ENCODE results near the gene RAB11FIP3.

The RAB11FIP3 gene

DNA sequence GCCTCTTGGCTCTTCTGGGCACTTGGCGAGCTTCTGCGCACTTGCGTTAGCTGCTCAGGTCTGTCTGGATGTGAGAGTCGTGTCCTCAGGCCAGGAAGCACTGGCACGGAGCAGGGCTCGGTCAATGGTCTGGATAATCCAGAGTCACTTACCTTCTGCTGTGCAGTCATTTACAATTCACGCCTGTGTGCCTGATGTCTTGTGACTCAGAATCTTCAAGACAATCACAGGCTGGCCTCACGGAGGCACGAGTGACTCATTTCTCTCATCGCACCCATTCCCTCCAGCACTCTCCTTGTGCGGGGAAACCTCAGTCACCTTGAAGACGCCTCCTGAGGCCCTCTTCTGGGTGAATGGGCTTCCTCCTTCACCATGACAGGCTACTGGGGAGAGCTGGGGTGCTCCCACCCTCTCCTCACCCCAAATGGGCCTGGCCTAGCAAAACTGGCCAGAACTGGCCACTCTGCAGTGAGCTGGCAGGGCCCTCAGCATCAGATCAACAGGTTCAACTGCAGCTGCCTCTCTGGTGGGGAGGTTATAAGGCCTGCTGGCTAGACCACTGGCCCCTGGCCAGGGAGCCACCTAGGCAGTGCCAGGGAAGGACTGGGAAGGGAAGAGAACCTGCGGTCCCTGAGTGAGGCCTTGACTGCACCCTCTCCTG lies 100.2 kb downstream of the RAB11FIP3 start:
- H3K27ac ChIP-seq, result peak overlapping the region; percentile 95
- DNase-seq (ENCODE audit: low read depth, low spot score), result peak; percentile 81

DNA sequence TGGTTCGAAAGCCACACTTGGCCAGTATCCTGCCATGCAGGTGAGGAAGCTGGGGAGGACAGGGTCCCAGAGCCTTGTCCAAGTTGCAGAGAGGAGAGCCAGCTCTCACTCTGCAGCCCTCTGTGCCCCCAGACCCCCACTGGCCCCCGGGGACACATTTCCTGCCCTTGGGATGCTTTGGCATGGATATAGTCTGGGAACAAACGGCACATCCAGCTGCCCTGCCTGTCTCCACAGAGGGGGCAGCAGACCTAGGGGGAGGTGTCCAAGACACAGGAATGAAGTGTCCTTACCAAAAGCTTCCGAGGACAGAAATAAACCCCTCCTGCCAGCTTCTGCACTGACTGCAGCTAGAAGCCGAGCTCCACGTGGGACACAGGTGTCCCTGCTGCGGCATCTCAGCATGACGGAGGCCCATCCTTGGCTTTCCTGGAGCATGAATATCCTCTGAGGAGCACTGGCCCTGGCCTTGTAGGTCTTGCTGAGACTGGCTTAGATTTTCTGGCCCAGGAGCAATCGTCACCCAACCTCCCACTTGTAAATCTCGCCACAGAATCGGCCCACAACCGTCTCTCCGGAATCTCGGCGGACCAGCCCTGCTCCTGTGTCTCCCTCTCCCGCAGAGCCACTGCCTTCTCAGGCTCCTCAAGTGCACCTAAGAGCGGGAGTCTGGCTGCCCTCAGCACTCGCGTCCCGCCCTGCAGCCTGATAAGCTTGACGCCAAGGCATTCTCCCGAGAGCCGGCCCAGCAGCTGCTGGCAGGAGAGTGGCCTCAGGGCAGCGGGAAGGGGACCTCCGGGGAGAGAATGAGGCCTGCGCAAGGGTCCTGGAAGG lies 100.9 kb downstream of the RAB11FIP3 start:
- no peak for DNase-seq (ENCODE audit: low read depth, low spot score)
- H3K27ac ChIP-seq, result peak overlapping the region; percentile 95

DNA sequence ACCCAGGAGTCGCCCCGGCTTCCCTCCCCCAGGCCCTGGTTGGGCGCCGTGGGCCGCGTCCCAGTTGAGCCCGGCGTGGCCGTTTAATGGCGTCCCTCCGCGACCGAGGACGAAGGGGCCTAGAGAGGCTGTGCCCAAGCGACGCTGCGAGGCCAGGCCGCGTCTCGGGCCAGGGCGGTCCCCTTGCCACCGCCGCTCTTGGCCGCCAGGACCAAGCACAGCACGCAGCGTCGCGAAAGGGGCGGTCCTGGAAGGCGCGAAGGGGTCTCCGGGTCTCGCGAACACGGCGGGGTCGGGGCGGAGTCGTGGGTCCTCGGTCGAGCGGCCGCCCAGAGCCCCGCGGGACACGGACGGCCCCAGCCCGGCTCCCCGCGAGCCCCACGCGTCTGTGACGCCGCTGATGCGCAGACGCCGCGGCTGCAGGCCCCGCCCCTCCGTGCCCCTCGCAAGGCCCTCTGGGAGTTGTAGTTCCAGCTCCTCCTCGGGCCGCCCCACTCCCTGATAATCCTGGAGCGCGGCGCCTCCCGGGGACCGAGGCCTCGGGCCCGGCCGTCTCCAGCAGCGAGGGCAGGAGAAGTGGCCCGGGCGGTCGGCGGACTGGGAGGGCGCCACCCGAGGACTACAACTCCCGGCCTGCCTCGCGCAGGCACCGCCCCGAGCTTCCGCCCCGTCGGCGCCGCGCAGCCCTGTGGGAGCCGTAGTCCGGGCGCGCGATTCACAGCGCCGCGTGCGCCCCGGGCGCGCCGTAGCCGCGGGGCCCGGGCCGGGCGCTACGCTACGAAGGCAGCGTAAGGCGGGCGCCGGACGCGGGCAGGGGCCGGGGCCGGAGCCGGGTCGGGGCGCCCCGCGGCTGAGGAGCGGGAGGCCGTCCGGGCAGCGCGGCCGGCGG lies 101.8 kb downstream of the RAB11FIP3 start, which contains the start of gene CAPN15:
Gene CAPN15, plus strand, starts transcription at position 698 of the 889 bp plus-strand sequence. CDS start 19,127 bp downstream, outside the sequence.
- peak; percentile 48 for DNase-seq (ENCODE audit: low read depth, low spot score)
- H3K27ac ChIP-seq, result peak within 1 kb of the TSS; percentile 95

DNA sequence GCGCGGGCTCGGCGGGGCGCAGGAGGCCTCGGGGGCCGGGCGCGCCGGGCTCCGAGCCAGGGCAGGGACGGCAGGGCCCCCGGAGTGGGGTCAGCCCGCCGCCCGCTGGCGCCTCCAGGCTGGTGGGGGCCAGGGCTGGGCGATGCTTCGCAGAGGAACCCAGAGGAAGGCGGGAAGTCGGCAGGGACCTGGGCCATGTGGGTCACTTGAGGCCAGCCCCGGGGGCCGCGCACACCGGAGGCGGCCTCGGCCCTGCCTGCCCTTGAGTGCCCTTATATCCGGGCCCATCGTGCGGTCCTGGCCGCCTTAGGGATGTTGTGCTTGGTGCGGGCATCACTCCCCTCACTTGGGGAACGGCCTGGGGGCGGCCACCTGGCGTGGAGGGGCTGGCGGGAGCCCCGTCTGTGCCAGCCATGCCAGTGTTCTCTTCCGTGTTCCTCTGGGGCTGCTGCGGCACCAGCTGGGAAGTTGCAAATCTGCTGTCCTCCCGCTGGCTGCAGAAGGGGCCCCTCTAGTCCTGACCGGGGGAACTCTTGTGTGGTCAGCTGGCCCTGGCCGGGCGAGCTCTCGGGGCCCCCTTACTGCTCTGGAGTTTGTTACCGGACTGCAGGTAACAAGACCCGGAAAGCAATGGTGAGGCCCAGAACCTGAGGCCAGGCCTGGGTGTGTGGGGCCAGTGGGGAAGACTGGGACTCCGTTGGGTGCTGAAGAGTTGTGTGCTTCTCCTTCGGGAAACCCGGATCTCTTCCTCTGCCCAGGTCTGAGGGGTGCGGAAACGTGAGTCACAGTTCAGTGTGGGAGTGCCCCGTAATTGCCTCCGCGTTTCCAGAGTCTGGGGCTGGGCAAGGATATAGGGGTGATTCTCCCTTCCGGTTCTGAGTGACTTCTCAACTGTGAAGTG lies 102.9 kb downstream of the RAB11FIP3 start:
- DNase-seq (ENCODE audit: low read depth, low spot score), result peak; percentile 12

DNA sequence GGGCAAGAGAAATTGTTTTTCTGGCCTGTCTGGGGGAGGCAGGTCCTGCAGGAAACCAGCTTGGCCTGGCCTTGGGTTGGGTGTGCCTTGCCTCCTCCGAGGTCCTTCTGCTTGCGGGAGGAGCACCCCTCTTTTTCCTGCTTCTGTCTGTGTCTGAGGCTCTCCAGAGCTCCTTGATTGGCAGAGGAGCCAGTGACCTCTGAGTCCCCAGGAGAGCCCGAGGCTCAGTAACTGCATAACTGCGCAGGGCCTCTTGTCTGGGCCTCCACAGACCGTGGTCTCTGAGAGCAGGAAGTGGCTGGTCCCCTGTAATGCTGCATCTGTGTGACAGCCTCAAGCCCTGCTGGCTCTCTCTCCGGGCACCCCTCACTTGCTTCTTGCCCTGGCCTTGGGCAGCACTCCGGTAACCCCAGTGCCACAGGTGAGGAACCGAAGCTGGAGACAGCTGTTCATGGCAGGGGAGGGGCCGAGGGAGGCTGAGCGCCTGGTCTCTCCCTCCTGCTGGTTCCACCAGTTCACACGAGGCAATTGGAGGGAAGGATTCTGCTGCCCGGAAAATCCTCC lies 103.6 kb downstream of the RAB11FIP3 start:
- peak overlapping the region; percentile 95 for H3K27ac ChIP-seq
- no peak for DNase-seq (ENCODE audit: low read depth, low spot score)

More for the DNA sequence above, 102.9 kb downstream of the RAB11FIP3 start:
- peak overlapping the region; percentile 95 for H3K27ac ChIP-seq

DNA sequence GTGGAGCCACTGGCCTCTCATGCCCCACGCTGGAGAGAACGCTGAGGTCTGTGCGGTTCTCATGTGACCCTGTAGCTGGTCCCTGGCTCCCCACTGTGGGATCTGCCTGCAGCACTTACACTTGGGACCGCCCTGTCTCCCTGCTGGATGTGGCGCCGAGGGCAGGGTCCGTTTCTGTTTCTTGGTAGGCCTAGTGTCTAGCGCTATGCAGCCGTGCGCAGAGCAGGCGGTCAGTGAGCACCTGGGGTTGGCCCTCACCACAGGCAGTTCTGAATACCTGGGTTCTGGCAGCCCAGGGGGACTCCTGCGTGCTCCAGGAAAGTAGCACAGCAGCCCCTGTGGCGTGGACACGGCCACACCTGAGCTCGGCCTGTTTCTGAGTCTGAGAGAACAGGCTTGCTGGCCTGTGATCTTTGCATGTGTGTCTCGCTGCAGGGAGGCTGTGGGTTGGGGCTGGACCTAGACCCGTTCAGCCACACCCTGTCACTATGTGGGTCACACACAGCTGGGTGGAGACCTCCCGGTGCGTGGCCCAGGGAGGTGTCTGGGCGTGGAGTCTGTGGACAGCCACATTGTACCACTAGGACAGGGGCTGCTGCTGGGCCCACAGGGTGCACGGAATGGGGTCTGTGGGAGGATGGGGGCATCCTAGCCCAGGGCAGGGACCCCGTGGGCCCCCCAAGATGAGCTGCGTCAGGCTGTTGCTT lies 104.8 kb downstream of the RAB11FIP3 start:
- H3K27ac ChIP-seq, result no peak overlapping the region

DNA sequence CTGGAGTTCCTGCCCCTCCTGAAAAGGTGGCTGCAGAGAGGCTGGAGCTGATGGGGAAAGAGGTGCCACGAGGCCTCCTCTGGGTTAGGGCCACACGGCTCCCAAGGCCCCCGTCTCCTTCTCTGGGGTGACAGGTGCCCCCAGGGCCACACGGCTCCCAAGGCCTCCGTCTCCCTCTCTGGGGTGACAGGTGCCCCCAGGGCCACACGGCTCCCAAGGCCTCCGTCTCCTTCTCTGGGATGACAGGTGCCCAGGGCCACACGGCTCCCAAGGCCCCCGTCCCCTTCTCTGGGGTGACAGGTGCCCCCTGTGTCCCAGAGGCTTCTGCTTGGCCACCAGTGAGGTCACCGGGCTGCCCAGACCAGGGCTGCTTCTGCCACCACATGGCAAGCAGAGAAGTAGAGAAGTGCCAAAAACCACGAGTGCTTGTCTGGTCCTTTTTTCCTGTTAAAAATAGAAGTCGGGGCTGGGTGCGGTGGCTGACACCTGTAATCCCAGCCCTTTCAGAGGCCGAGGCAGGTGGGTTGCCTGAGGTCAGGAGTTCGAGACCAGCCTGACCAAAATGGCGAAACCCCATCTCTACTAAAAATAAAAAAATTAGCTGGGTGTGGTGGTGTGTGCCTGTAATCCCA lies 106.2 kb downstream of the RAB11FIP3 start:
- no peak for DNase-seq (ENCODE audit: low read depth, low spot score)
- H3K27ac ChIP-seq, result no peak overlapping the region

More for the DNA sequence above, 104.8 kb downstream of the RAB11FIP3 start:
- no peak for DNase-seq (ENCODE audit: low read depth, low spot score)

DNA sequence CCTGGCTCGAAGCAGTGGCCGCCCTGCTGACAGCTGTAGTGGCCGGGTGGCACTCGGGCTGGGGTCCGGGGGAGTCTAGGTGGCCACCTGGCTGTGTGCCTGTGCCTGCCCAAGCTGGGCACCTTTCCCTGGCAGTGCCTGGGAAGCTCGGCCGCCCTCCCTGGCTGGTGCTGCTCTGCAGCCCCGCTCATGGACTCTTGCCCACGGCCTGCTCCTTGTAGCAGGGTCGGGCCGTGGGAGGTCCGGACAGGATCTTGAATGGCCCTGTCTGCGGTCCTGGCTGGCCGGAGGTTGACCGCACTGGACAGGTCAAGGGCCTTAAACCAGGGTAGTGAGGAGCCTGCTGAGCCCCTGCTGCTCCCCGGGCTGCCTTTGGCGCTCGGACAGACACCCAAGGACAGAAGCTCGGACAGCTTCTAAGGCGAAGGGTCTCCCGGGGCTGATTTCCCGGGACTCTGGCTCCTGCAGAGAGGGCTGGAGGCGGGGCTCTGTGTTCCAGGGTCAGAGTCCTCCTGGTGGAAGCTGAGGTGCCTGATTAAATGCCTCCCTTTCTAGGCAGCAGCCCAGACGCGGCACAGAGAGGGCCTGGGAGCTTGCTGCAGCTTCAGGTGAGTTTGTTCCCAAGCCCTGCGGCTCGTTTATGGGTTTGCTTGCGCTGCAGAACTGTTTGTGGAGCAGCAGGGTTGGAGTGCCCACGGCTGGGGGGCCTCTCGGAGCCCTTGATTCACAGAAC lies 108.1 kb downstream of the RAB11FIP3 start:
- DNase-seq (ENCODE audit: low read depth, low spot score), result no peak
- no peak overlapping the region for H3K27ac ChIP-seq

DNA sequence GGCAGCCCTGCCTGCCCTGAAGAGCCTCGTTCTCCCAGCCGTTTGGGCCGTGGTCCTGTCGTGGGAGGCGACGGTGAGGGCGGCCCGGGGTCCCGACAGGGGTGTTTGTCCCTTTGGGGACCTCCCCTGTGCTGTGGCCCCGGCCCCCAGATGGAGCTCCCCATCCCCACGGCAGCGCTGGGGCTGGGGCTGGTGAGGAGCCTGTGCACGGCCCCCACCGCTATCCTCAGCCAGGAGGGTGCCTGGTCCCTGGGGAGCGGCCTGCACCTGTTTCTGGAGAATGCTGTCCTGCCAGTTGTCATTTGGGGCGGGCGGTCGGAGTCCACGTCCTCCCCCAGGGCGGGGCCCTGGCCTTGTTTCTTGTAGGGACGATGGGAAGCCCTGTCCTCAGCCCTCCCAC lies 108.7 kb downstream of the RAB11FIP3 start:
- H3K27ac ChIP-seq, result no peak overlapping the region

DNA sequence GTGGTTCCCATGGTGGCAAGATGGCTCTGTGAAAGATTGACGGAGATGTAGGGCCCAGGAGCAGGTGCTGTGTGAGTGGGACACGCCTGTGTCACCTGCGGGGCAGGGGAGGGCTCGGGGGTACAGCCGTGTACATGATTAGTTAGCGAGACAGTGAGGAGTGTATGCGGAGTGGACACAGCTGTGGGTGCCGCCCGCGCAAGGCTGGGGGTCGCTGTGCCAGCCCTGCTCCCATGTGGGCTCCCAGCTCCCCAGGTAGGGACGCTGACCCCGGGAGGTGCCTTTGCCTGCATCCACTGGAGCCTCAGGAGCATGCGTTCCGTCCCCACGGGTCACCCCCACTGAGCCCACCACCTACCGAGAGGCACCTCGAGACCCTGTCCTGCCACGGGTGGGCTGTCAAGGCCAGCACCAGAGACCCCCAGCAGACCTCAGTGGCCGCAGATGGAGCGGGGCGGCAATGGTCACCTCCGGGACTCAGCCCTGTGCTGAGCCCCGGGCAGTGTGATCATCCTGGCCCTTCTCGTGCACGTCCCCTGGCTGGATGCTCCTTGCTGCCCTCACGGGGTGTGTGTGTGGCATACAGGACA lies 109.5 kb downstream of the RAB11FIP3 start:
- H3K27ac ChIP-seq, result peak overlapping the region; percentile 18
- DNase-seq (ENCODE audit: low read depth, low spot score), result no peak

More for the DNA sequence above, 108.7 kb downstream of the RAB11FIP3 start:
- DNase-seq (ENCODE audit: low read depth, low spot score), result no peak

DNA sequence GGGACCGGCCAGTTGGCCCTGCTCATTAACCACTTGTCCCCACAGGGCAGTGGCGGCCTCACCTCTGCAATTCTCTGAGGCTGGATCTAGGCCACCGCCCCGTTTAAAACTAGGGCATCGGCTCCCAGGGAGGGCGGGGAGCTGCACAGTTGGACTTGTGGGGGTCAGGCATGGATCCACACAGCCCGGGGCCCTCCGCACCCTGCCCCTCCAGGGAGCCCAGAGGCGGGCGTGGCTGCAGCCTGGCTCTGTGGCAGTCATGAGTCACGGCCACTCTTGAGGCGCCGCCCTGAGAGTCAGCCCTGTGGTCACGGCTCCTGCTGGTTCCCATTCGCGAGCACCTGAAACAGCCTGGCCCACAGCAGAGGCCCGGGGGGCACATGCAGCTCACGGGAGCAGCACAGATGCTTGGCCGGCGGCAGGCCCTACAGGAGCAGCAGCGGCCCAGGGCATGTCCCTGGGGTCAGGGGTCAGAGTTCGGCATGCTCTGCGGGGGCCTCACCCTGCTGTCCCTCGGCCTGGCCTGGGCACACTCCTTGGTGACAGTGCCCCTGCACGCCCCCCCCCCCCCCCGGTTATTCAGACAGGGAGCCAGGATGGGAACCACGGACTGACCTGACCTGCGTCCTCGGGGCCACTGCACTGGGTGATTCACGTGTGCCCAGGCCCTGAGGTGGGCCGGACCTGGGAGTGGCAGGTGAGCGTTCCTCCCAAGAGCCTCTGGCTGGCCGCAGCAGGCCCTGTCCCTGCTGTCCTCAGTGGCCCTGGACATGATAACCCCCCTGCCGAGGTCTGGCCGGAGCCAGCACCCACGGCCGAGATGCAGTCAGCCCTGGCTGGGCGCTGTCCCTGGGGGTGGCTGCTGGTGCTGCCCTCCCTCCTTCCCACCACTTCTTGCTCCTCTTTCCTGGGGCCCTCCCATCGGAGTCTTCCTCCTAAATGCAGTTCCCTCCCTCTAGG lies 110.3 kb downstream of the RAB11FIP3 start:
- peak overlapping the region; percentile 18 for H3K27ac ChIP-seq
- peak; percentile 36 for DNase-seq (ENCODE audit: low read depth, low spot score)

DNA sequence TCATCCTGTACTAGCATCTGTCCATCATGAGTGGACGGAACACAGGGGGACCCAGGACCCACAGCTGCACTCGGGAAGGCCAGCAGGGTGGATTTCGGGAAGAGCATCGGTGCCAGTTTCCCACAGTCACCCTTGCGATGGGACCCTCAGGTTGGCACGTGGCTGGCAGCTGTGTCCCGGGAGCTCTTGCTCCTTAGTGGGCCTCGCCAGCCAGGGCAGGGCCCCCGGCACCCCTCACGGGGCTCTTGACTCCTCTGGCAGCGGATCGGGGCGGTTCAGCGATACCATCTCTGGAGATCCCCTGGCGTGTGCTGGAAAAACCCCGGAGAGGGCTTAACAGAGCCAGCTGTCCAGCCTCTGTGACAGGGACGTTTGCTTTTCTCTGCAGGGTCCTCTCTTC lies 111.3 kb downstream of the RAB11FIP3 start:
- H3K27ac ChIP-seq, result no peak overlapping the region

DNA sequence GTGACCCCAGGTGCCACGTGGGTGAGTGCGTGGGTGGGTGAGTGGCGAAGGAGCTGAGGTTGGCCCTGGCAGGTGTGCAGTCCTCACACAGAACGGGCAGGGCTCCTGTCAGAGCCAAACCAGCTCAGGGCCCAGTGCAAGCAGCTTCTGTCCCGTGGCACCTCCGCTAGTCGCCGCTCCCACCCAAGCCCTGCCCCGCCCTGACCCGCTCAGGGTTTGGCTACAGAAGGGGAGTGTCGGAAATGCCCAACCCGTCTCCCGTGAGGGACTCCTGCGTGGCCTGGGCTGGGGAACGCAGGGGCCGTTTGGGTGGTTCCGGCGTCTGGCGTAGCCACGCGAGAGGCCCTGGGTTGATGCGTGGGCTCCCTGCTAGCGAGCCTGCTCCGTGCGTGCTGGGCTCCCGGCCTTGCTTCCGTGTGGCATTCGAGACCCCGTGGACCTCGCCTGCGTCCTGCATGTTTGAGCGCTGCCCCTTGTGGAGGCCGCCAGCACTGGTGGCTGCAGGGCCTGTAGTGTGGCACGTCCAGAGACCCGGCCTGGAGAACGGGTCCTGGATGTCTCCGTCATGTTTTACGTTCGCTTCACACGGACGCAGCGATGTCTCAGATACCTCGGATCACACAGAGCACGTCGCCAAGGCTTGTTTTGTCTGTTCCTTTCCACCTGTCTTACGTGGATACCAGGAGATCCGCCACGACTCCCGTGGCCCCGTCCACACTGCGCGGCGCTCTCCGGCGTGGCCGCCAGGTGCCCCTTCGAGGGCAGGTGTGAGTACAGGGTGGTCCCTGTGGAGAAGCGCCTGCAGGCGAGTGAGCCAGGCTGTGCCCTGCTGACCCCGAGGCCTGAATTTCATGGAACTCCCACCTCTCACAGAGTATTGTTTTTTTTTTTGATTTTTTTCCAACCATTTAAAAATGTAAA lies 112.2 kb downstream of the RAB11FIP3 start:
- DNase-seq (ENCODE audit: low read depth, low spot score), result no peak
- H3K27ac ChIP-seq, result no peak overlapping the region

More for the DNA sequence above, 111.3 kb downstream of the RAB11FIP3 start:
- no peak for DNase-seq (ENCODE audit: low read depth, low spot score)

DNA sequence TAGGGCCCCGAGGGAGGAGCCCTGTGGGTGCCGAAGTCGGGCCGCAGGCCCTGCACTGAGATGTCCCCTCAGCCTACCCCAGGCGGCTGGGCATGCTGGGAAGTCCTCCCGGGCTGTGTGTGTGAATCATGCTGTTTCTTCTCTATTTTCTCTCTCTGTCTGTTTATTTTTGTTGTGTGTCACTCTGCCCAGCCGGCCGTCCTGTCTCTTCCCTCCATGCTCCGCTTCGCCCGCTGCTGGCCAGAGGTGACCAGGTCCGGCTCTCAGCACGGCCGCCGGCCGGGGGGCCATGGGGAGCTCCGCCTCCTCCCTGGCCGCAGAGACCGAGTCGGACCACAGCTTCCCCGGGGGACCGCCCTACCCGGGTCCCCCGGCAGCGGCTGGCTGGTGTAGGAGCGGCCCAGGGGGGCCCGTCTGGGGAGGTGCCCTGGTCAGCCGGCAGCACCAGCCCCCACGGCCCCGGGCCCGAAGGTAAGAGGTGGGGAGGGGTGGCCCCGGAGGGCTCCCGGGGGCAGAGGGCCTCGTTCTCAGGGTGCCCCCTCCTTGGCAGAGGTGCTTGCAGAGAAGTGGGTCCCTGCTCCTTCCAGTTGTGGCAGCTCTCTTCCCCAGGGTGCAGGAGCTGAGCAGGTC lies 114.6 kb downstream of the RAB11FIP3 start:
- DNase-seq (ENCODE audit: low read depth, low spot score), result no peak
- H3K27ac ChIP-seq, result no peak overlapping the region

Measured in epithelial cell of prostate (primary cell).